MM.1S (cell line): ENCODE results near the gene ITGA8.
"Not testable (repeated sequence)": the region's sequence is repeated elsewhere in the genome, so short reads cannot be mapped to it uniquely, and the experiment has no call there.

ENCODE experiments used
- DNase-seq: peaks from one replicate; pipeline ENCODE4 v3.0.0-alpha.2; 2015
- H2AFZ ChIP-seq: fragments of 300-600 bp; sonication (generic); 2 replicates; pipeline ENCODE4 v1.6.0; 2016; ENCODE audit warnings: antibody characterized with exemption, low read length
- H3F3A ChIP-seq: fragments of 300-600 bp; sonication (generic); 2 replicates; pipeline ENCODE4 v1.6.1; 2016; ENCODE audit warnings: mild to moderate bottlenecking, antibody characterized with exemption, low read length, moderate library complexity, mixed read lengths; ENCODE audit not compliant: insufficient read depth
- H3K27ac ChIP-seq: fragments of 300-600 bp; sonication (generic); 2 replicates; pipeline ENCODE4 v1.5.1; 2016; ENCODE audit warnings: mild to moderate bottlenecking, low read length
- H3K27me3 ChIP-seq: fragments of 300-600 bp; sonication (generic); replicated peaks from 2 replicates; pipeline ENCODE4 v1.6.0; 2016; ENCODE audit warnings: low read length; ENCODE audit not compliant: insufficient read depth
- H3K36me3 ChIP-seq: fragments of 300-600 bp; sonication (generic); replicated peaks from 2 replicates; pipeline ENCODE4 v1.6.1; 2016; ENCODE audit warnings: mild to moderate bottlenecking, low read length, mixed read lengths; ENCODE audit not compliant: insufficient read depth
- H3K4me1 ChIP-seq: fragments of 300-600 bp; sonication (generic); 2 replicates; pipeline ENCODE4 v1.6.1; 2016; ENCODE audit warnings: low read length, mixed read lengths
- H3K4me2 ChIP-seq: fragments of 300-600 bp; sonication (generic); 2 replicates; pipeline ENCODE4 v1.6.0; 2016; ENCODE audit warnings: low read depth, low read length
- H3K4me3 ChIP-seq: fragments of 300-600 bp; sonication (generic); 2 replicates; pipeline ENCODE4 v1.5.1; 2016; ENCODE audit warnings: low read length, mixed read lengths
- H3K79me2 ChIP-seq: fragments of 300-600 bp; sonication (generic); 2 replicates; pipeline ENCODE4 v1.6.1; 2016; ENCODE audit warnings: mixed run types, low read length, mixed read lengths
- H3K9ac ChIP-seq: fragments of 300-600 bp; sonication (generic); 2 replicates; pipeline ENCODE4 v1.6.1; 2016; ENCODE audit warnings: low read length, mixed read lengths
- H3K9me2 ChIP-seq: fragments of 300-600 bp; sonication (generic); replicated peaks from 2 replicates; pipeline ENCODE4 v1.6.1; 2016; ENCODE audit warnings: mild to moderate bottlenecking, low read length, mixed read lengths; ENCODE audit not compliant: insufficient read depth
- H3K9me3 ChIP-seq: fragments of 300-600 bp; sonication (generic); replicated peaks from 2 replicates; pipeline ENCODE4 v1.6.1; 2016; ENCODE audit warnings: mild to moderate bottlenecking, low read length, mixed read lengths; ENCODE audit not compliant: insufficient read depth
- H4K20me1 ChIP-seq: fragments of 300-600 bp; sonication (generic); 2 replicates; pipeline ENCODE4 v1.6.1; 2016; ENCODE audit warnings: mild to moderate bottlenecking, low read length, moderate library complexity, mixed read lengths; ENCODE audit not compliant: insufficient read depth
- EZH2 ChIP-seq: fragments of 300-600 bp; sonication (generic); optimal IDR thresholded peaks from 2 replicates; pipeline ENCODE3; 2017; ENCODE audit warnings: low read depth, mild to moderate bottlenecking, antibody characterized with exemption, low read length, mixed read lengths
- EZH2phosphoT487 ChIP-seq: fragments of 300-600 bp; sonication (generic); IDR thresholded peaks from 2 replicates; pipeline ENCODE4 v1.6.1; 2018; ENCODE audit warnings: antibody characterized with exemption, low read length
- TF ChIP-seq, protein P1 (sequence below): fragments of 300-600 bp; sonication (generic); IDR thresholded peaks from 2 replicates; pipeline ENCODE4 v1.5.1; 2016; ENCODE audit warnings: antibody characterized with exemption, low read length, mixed read lengths

ITGA8 gene

DNA sequence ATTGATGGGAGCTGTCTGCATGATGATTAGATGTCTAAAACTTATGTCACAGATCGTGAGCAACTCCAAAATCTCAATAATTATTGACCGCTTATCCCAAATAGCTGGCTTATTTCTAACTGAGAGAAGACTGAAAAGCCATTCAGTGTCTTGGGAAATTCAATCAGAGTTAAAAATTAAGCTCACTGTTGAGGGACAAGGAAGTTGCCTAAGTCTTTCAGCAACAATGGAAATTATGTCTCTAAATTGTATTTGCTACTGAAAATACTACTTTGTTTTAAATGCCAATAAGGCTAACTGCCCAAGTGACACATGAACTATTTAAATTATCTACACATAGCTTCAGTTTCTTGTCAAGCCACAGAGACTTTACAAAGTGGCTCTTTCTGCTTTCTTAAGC lies 240.8 kb downstream of the ITGA8 start:
- no peaks in the 10 kb centered on the region for H3F3A ChIP-seq
- H4K20me1 ChIP-seq = no peaks in the 10 kb centered on the region
- H3K27me3 ChIP-seq = no peaks in the 10 kb centered on the region
- H3K4me2 ChIP-seq = no peak overlapping the region
- no peak overlapping the region for H2AFZ ChIP-seq
- H3K36me3 ChIP-seq = no peaks in the 10 kb centered on the region
- no peaks in the 10 kb centered on the region for H3K4me1 ChIP-seq
- no peak overlapping the region for H3K4me3 ChIP-seq
- DNase-seq = no peak
- no peaks in the 10 kb centered on the region for H3K9me2 ChIP-seq
- TF ChIP-seq, protein P1, sequence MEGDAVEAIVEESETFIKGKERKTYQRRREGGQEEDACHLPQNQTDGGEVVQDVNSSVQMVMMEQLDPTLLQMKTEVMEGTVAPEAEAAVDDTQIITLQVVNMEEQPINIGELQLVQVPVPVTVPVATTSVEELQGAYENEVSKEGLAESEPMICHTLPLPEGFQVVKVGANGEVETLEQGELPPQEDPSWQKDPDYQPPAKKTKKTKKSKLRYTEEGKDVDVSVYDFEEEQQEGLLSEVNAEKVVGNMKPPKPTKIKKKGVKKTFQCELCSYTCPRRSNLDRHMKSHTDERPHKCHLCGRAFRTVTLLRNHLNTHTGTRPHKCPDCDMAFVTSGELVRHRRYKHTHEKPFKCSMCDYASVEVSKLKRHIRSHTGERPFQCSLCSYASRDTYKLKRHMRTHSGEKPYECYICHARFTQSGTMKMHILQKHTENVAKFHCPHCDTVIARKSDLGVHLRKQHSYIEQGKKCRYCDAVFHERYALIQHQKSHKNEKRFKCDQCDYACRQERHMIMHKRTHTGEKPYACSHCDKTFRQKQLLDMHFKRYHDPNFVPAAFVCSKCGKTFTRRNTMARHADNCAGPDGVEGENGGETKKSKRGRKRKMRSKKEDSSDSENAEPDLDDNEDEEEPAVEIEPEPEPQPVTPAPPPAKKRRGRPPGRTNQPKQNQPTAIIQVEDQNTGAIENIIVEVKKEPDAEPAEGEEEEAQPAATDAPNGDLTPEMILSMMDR = no peak
- TF ChIP-seq EZH2phosphoT487 (no peak), EZH2 (no peak)
- no peaks in the 10 kb centered on the region for H3K9me3 ChIP-seq
- no peak overlapping the region for H3K9ac ChIP-seq
- no peak overlapping the region for H3K27ac ChIP-seq
- H3K79me2 ChIP-seq = no peaks in the 10 kb centered on the region

DNA sequence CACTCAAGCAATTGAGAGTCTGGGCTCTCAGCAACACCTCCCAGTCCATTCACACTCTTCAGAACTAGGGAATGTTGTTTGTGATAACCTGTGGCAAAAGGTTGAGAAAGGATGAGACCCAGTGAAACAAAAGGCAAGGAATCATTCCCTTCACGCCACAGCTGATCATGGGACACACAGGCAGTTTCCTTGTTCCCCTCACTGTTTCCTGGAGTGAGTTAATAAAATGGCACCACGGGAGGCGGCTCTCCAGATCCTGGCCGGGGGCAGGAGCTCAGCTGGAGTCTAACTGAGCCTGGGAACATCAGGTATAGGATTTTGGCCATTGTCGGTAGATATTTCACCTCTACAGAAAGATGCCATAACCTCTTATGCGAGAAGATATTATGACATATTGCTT lies 241.3 kb downstream of the ITGA8 start:
- Histone ChIP-seq H3K4me2 (no peak overlapping the region), H3K4me3 (no peak overlapping the region), H3K36me3 (no peaks in the 10 kb centered on the region), H3K27me3 (no peaks in the 10 kb centered on the region), H3K27ac (no peak overlapping the region), H3K79me2 (no peaks in the 10 kb centered on the region), H2AFZ (no peak overlapping the region), H3F3A (no peaks in the 10 kb centered on the region), H3K4me1 (no peaks in the 10 kb centered on the region), H4K20me1 (no peaks in the 10 kb centered on the region), H3K9ac (no peak overlapping the region), H3K9me2 (no peaks in the 10 kb centered on the region), H3K9me3 (no peaks in the 10 kb centered on the region)
- TF ChIP-seq, protein P1 = no peak
- no peak for TF ChIP-seq EZH2phosphoT487
- no peak for TF ChIP-seq EZH2
- no peak for DNase-seq

DNA sequence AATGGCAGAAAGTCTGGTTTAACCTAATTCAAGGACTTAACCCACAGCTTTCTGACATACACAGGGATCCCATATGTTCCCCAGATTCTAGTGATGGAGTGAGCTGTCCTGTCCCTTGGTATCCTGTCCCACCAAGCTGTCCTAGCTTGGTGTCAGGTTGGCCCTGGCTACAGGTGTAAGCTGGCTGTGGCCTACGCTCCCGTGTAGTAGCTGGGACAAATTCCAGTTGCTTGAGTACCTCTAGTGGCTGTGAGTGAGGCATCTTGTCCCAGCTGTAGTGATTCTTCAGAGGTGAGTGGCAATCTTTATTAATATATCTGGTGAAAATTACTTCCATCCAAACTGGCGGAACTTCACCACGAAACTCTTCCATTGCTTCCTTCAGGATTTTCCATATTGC lies 243.4 kb downstream of the ITGA8 start:
- H3K9ac ChIP-seq = no peak overlapping the region
- H4K20me1 ChIP-seq = no peaks in the 10 kb centered on the region
- H3K27me3 ChIP-seq = no peaks in the 10 kb centered on the region
- H3F3A ChIP-seq = no peaks in the 10 kb centered on the region
- no peak overlapping the region for H3K27ac ChIP-seq
- no peaks in the 10 kb centered on the region for H3K9me3 ChIP-seq
- TF ChIP-seq EZH2 (no peak), EZH2phosphoT487 (no peak)
- TF ChIP-seq, protein P1 = no peak
- no peaks in the 10 kb centered on the region for H3K36me3 ChIP-seq
- H2AFZ ChIP-seq = no peak overlapping the region
- H3K4me3 ChIP-seq = no peak overlapping the region
- no peaks in the 10 kb centered on the region for H3K79me2 ChIP-seq
- no peak overlapping the region for H3K4me2 ChIP-seq
- DNase-seq = no peak
- no peaks in the 10 kb centered on the region for H3K4me1 ChIP-seq
- H3K9me2 ChIP-seq = no peaks in the 10 kb centered on the region

DNA sequence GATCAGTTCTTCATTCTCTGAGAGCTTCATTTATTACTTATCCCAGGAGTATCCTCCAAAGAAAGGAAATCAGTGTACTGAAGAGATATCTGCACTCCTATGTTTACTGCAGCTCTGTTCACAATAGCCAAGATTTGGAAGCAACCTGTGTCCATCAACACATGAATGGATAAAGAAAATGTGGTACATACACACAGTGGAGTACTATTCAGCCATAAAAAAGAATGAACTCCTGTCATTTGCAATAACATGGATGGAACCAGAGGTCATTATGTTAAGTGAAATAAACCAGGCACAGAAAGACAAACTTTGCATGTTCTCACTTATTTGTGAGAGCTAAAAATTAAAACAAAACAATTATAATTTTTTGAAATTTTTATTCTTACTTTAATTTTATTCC lies 244.3 kb downstream of the ITGA8 start:
- not testable (repeated sequence) for H3K4me3 ChIP-seq, H3K4me2 ChIP-seq, H3K9ac ChIP-seq, H3K36me3 ChIP-seq, H3F3A ChIP-seq, H3K79me2 ChIP-seq, H3K27ac ChIP-seq, H3K9me3 ChIP-seq, H3K9me2 ChIP-seq, H3K27me3 ChIP-seq, DNase-seq, H4K20me1 ChIP-seq, H3K4me1 ChIP-seq, H2AFZ ChIP-seq
